Peyer's patch (tissue), 4 donors: ENCODE measurements around the gene COLGALT1.

ENCODE experiments used
- POLR2A ChIP-seq, 2 donors: fragments of 450-650 bp; IDR thresholded peaks; one replicate each; pipeline ENCODE4 v1.5.1; 2017; ENCODE audit warnings: antibody characterized with exemption in 2 of 2, mild to moderate bottlenecking in 2 of 2, moderate library complexity in 2 of 2
- TF ChIP-seq, protein P1 (sequence below), 6 experiments: fragments of 450-650 bp in 4 of 6; fragments of 200-600 bp in 2 of 6; sonication (generic) in 1 of 6; IDR thresholded peaks; one replicate each; pipeline ENCODE4 v1.5.1; 2017 to 2019; ENCODE audit warnings: antibody characterized with exemption in 6 of 6, mild to moderate bottlenecking in 3 of 6, moderate library complexity in 1 of 6

DNA sequence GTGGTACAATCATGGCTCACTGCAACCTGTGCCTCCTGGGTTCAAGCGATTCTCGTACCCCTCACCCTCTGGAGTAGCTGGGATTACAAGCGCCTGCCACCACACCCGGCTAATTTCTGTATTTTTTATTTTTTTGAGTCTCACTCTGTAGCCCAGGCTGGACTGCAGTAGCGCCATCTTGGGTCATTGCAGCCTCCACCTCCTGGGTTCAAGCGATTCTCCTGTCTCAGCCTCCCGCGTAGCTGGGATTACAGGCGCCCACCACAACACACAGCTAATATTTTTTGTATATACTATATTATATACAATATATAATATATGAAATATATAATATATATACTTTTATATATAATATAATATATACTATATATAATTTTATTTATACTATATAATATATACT, 52.5 kb downstream of the COLGALT1 start:
- TF ChIP-seq, protein P1, sequence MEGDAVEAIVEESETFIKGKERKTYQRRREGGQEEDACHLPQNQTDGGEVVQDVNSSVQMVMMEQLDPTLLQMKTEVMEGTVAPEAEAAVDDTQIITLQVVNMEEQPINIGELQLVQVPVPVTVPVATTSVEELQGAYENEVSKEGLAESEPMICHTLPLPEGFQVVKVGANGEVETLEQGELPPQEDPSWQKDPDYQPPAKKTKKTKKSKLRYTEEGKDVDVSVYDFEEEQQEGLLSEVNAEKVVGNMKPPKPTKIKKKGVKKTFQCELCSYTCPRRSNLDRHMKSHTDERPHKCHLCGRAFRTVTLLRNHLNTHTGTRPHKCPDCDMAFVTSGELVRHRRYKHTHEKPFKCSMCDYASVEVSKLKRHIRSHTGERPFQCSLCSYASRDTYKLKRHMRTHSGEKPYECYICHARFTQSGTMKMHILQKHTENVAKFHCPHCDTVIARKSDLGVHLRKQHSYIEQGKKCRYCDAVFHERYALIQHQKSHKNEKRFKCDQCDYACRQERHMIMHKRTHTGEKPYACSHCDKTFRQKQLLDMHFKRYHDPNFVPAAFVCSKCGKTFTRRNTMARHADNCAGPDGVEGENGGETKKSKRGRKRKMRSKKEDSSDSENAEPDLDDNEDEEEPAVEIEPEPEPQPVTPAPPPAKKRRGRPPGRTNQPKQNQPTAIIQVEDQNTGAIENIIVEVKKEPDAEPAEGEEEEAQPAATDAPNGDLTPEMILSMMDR (IDR thresholded peaks at IDR 0.05): no peak
- TF ChIP-seq POLR2A (IDR thresholded peaks at IDR 0.05): no peak
